ENCODE results near the gene FUT8. TPM values are rescaled to one million over a fixed set of nuclear protein-coding genes. Genes with fewer than 3 reads are reported as not detected.

The FUT8 gene
- total and polyA plus RNA-seq, 2 of the 8 experiments (the other 6 are each of a cell fraction or from before 2014, with no cell fraction given): 10.5 to 25.1 TPM

DNA sequence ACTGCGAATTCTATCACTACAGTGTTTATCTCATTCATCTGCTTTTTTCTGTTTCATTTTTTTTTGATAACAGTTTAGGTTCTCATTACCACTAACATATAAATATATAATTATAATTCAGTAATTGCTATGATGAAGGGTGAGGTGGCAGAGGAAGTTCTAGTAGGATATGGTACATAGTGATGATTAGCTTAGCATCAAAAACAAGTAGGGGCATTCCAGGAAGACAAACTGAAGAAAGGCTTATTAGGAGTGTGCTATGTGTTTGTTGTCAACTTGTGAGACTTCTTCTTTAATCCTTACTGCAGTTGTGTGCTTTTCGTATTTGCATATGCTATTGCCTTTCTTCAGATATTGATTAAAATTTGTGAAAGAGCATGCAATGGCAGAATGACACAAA is 20.6 kb downstream of the FUT8 start:
- H3K18ac ChIP-seq (ENCODE audit: extremely low read depth, low read length): no peak overlapping the region
- no peak overlapping the region for H2AFZ ChIP-seq (ENCODE audit: low read length)
- CTCF ChIA-PET (ENCODE audit: partially characterized antibody): interaction anchor here (1.2 to 2.7 kb wide), 4 partner anchors 9 to 157 kb away, joined by 3 to 11 read pairs (median 4); no protein-coding TSS in a partner anchor
- no peak overlapping the region for H3K4ac ChIP-seq (replicated peaks; ENCODE audit: insufficient read length, low read depth, low read length)
- H3K27ac ChIP-seq (ENCODE audit: low read depth, low read length): no peak overlapping the region
- H3K4me2 ChIP-seq (ENCODE audit: insufficient read depth in 1 of 2, low read depth in 2 of 2, low read length in 2 of 2): no peak overlapping the region
- H4K5ac ChIP-seq (ENCODE audit: insufficient read length, low read depth, low read length): no peak overlapping the region
- H2BK120ac ChIP-seq (replicated peaks; ENCODE audit: low read depth, low read length): no peak overlapping the region
- 86% methylated on average over 2 of the region's 2 CpGs; no CpG with 5 or more reads in 1 of the 2 experiments for WGBS, 2 experiments (ENCODE audit: extremely low coverage in 1 of 2, insufficient coverage in 1 of 2, insufficient read length in 1 of 2, insufficient replicate concordance in 2 of 2, low coverage in 1 of 2, low lambda C conversion rate in 2 of 2, missing lambda C conversion rate in 1 of 2)
- H3K23ac ChIP-seq (ENCODE audit: insufficient read length): no peak overlapping the region
- peaks cover 0 to 8% (median 2%) of the 10 kb centered on the region in 4 experiments; a peak in 2 of 8 replicates for H3K36me3 ChIP-seq (ENCODE audit: control insufficient read depth in 2 of 4, insufficient read depth in 4 of 4, low read length in 3 of 4)
- no peak overlapping the region for H4K8ac ChIP-seq (ENCODE audit: extremely low read depth, insufficient read depth, low read length)
- no peak overlapping the region for H3K4me3 ChIP-seq (ENCODE audit: extremely low read depth in 1 of 4, insufficient read depth in 2 of 4, low read depth in 3 of 4, low read length in 4 of 4)
- H2BK15ac ChIP-seq (ENCODE audit: low read length): no peak overlapping the region
- DNase-seq (ENCODE audit: low read depth in 1 of 2, low spot score in 2 of 2) (no peak), FAIRE-seq (no peak)
- no peak overlapping the region for H2BK20ac ChIP-seq (ENCODE audit: low read length)
- H3K9ac ChIP-seq (replicated peaks in 1 of 4; ENCODE audit: extremely low read depth in 1 of 4, low read depth in 3 of 4, low read length in 3 of 4): no peak overlapping the region
- peaks cover 0 to 19% of the 10 kb centered on the region in 2 experiments; a peak in 1 of 4 replicates for H3K79me2 ChIP-seq (ENCODE audit: control insufficient read depth in 1 of 2, insufficient read depth in 2 of 2, low read length in 2 of 2)
- no peak overlapping the region for H2AK5ac ChIP-seq (ENCODE audit: low read depth, low read length)
- H4K20me1 ChIP-seq (replicated peaks in 1 of 2; ENCODE audit: control insufficient read depth in 1 of 2, insufficient read depth in 2 of 2, low read length in 2 of 2): no peaks in the 10 kb centered on the region
- H3K23me2 ChIP-seq (ENCODE audit: low read depth, low read length): no peaks in the 10 kb centered on the region
- no peaks in the 10 kb centered on the region for H3K27me3 ChIP-seq (replicated peaks in 1 of 4; ENCODE audit: control insufficient read depth in 3 of 4, extremely low read depth in 1 of 4, insufficient read depth in 3 of 4, low read length in 3 of 4)
- no peak overlapping the region for H2BK12ac ChIP-seq (ENCODE audit: low read depth, low read length)
- POLR2A ChIA-PET (ENCODE audit: partially characterized antibody): interaction anchor here (1.5 kb wide), 1 partner anchor 20 kb away, joined by 5 read pairs; the partner anchor contains the start of gene FUT8
- peaks cover 4 to 11% of the 10 kb centered on the region in 2 experiments for H3K9me3 ChIP-seq (ENCODE audit: insufficient read depth in 2 of 2, low read depth in 1 of 2, low read length in 1 of 2)
- peaks cover 0 to 4% (median under 1%) of the 10 kb centered on the region in 4 experiments; a peak in 2 of 7 replicates for H3K4me1 ChIP-seq (replicated peaks in 1 of 4; ENCODE audit: control insufficient read depth in 3 of 4, insufficient read depth in 4 of 4, low read length in 3 of 4)
- no peaks in the 10 kb centered on the region for H3K79me1 ChIP-seq (ENCODE audit: low read depth, low read length)
- no peak overlapping the region for H3K14ac ChIP-seq (ENCODE audit: insufficient read length)
- no peak overlapping the region for H4K91ac ChIP-seq (replicated peaks; ENCODE audit: insufficient read length, low read length)
- H3K56ac ChIP-seq (replicated peaks; ENCODE audit: insufficient read length, low read depth, low read length): no peak overlapping the region
- H2BK5ac ChIP-seq (ENCODE audit: low read depth, low read length): no peak overlapping the region
- TF ChIP-seq TAF7 (optimal IDR thresholded peaks at IDR 0.05; ENCODE audit: borderline replicate concordance, low read depth, low read length) (no peak), JUN (IDR thresholded peaks at IDR 0.05; ENCODE audit: low read depth, low read length) (no peak), CBX8 (IDR thresholded peaks at IDR 0.05; ENCODE audit: borderline replicate concordance, low read depth, low read length) (no peak), RAD21 (IDR thresholded peaks at IDR 0.05 in 1 of 2, conservative IDR thresholded peaks at IDR 0.05 in 1 of 2; ENCODE audit: low read depth in 2 of 2, low read length in 2 of 2) (no peak), SUZ12 (IDR thresholded peaks at IDR 0.05; ENCODE audit: low read length) (no peak), SAP30 (IDR thresholded peaks at IDR 0.05; ENCODE audit: insufficient read depth, insufficient replicate concordance, low read length) (no peak), RNF2 (IDR thresholded peaks at IDR 0.05; ENCODE audit: borderline replicate concordance, low read depth, low read length, missing control alignments, poor library complexity, severe bottlenecking) (no peak), EGR1 (IDR thresholded peaks at IDR 0.05; ENCODE audit: borderline replicate concordance, low read depth, low read length) (no peak), KDM1A (IDR thresholded peaks at IDR 0.05; ENCODE audit: borderline replicate concordance, low read length) (no peak), GTF2F1 (IDR thresholded peaks at IDR 0.05; ENCODE audit: borderline replicate concordance, low read depth, low read length) (no peak), NANOG (IDR thresholded peaks at IDR 0.05; ENCODE audit: insufficient read depth, low read depth, low read length, poor library complexity, severe bottlenecking) (no peak), BCL11A (IDR thresholded peaks at IDR 0.05; ENCODE audit: low read depth in 2 of 2, low read length in 2 of 2) (no peak)

Data from H1 (cell line).